GM18907 (cell line): ENCODE data around the gene MRPL14.
"Not testable (repeated sequence)": the region's sequence is repeated elsewhere in the genome, so short reads cannot be mapped to it uniquely, and the experiment has no call there.

Experiments
- ATAC-seq: cut with Tn5 transposase; IDR thresholded peaks from one replicate; pipeline ENCODE4 v1.9.1; 2021; ENCODE audit warnings: mild to moderate bottlenecking, moderate library complexity; ENCODE audit not compliant: unreplicated experiment

MRPL14 gene

GRCh38 chr6:44102527-44102926 lies 24.7 kb downstream of the MRPL14 start:
- ATAC-seq, result no peak

GRCh38 chr6:44101832-44102231 lies 25.4 kb downstream of the MRPL14 start:
- ATAC-seq, result no peak

GRCh38 chr6:44100088-44100550 lies 27.1 kb downstream of the MRPL14 start:
- ATAC-seq, result no peak

GRCh38 chr6:44099192-44099591 lies 28.1 kb downstream of the MRPL14 start:
- ATAC-seq, result no peak

GRCh38 chr6:44097782-44098317 lies 29.4 kb downstream of the MRPL14 start:
- no peak for ATAC-seq

- peak; percentile 67 for ATAC-seq
Observed at GRCh38 chr6:44096612-44097011, 30.6 kb downstream of the MRPL14 start.

- ATAC-seq, result not testable (repeated sequence)
Observed at GRCh38 chr6:44095243-44095623, 32.0 kb downstream of the MRPL14 start.

GRCh38 chr6:44094403-44095242 lies 32.6 kb downstream of the MRPL14 start:
- ATAC-seq, result no peak

GRCh38 chr6:44093750-44094402 lies 33.4 kb downstream of the MRPL14 start:
- no peak for ATAC-seq

- no peak for ATAC-seq
Observed at GRCh38 chr6:44093066-44093465, 34.2 kb downstream of the MRPL14 start.

- no peak for ATAC-seq
Observed at GRCh38 chr6:44091981-44092884, 35.0 kb downstream of the MRPL14 start.

GRCh38 chr6:44091356-44091755 lies 35.9 kb downstream of the MRPL14 start:
- ATAC-seq, result not testable (repeated sequence)

- no peak for ATAC-seq
Observed at GRCh38 chr6:44090465-44090864, 36.8 kb downstream of the MRPL14 start.

- no peak for ATAC-seq
Observed at GRCh38 chr6:44088827-44089590, 38.2 kb downstream of the MRPL14 start.

- ATAC-seq, result no peak
Observed at GRCh38 chr6:44087623-44088022, 39.6 kb downstream of the MRPL14 start.

GRCh38 chr6:44086931-44087574 lies 40.2 kb downstream of the MRPL14 start:
- ATAC-seq, result no peak

GRCh38 chr6:44085219-44085618 lies 42.0 kb downstream of the MRPL14 start:
- ATAC-seq, result no peak

GRCh38 chr6:44084231-44085014 lies 42.8 kb downstream of the MRPL14 start:
- no peak for ATAC-seq

GRCh38 chr6:44082872-44083321 lies 44.4 kb downstream of the MRPL14 start:
- ATAC-seq, result no peak
